ENCODE data around the gene FLT3. TPM values are rescaled to one million over a fixed set of nuclear protein-coding genes. Genes with fewer than 3 reads are reported as not detected.

FLT3 gene
- total RNA-seq (2022; extraction: Qiagen RNA extraction), result not detected in 5 replicates

DNA sequence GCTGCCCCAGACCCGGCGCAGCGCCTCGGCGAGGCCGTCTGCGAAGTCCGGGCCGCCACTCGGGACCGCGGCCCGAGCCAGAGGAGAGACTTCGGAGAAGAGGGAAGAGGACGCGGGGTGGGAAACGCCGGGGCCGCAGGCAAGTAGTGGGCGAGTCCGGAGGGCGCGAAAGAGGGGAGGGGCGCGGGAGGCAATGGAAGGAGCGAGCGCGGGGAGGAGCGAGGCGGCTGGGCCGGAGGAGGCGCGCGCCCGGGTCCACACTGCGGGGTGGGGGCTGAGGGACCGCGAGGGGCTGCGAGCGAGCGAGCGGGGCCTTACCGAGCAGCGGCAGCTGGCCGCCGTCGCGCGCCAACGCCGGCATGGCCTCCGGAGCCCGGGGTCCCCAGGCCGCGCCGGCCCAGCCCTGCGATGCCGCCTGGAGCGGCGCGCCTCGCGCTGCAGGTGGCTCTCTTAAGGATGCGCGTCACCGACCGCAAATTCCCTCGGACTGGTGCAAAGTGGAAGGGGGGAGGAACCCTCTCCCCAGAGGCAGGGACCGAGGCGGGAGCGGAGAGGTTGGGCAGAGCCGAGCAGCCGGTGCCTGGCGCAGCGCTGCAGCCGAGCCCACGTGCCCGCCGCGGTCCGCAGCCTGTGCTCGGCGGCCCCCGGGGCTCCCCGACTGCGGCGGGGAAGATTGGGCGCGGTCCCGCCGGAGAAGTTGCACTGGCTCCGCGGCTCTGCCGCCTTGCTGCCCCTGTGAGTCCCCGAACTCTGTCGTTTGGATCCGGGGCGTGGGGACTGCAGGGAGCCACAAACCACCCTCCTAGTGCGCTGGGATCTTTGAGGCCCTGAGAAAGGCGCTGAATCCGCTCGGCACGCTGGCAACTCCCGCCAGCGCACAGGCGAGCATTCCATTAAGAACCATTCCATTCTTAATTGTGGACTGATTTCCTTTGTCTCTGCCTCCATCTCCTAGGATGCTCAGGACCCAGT is at the start of gene FLT3:
Gene FLT3, minus strand, starts transcription at position 427 of the 972 bp plus-strand sequence. Its CDS starts 66 bp downstream, at position 361.

GRCh38 chr13:28138012-28138755 is 37.8 kb upstream of the FLT3 start, which contains the start of gene PAN3:
Gene PAN3, plus strand, starts transcription at chr13:28138545. Its CDS starts 113 bp downstream, at chr13:28138658.

GRCh38 chr13:27988520-27988919 is 111.9 kb downstream of the FLT3 start, which contains the start of gene URAD:
Gene URAD, minus strand, starts transcription at chr13:27988693. Its CDS starts 56 bp downstream, at chr13:27988637.

DNA sequence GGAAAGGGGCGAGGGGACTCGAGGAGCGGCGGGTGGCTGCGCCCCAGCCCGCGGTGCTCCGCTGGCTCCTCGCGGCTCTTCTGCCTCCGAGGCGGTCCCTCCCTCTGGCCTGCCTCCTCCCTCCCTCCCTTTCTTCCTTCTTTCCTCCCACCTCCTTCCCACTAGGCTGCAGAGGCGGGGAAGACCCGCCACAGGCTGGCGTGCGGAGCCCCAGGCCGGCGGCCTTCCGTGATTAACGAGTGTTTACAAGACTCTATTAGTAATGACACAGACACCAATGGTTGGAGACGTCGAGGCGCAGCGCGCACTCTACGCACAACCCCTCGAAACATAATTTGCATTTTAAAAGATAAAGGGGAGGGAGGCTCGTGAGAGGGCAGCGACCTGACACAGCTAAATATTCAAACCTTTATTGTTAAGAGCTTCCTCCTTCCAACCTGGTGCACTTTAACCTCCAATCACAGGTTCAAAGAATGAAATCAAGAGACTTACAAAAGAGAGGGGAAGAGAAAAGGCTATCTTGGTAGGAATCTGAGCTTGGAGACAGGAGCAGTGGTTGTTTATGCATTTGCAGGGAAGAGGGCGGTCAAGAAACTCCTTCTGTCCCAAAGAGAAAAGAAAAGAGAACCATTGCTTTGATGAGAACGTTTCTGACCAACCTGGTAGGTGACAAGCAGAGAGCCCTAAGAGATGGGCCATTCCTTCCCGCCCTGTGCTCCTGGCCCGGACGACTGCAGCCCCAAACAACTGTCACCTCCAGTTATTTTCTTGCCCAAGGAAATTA is 131.1 kb downstream of the FLT3 start, which contains the start of gene CDX2:
Gene CDX2, minus strand, starts transcription at position 234 of the 784 bp plus-strand sequence. CDS start 309 bp downstream, outside the sequence.

Other genes starting within 250 kb of the FLT3 start
- 0.03 to 0.12 TPM (median 0.06 TPM) in 5 replicates for gene PDX1, start 180.6 kb downstream of the FLT3 start, total RNA-seq (2022; extraction: Qiagen RNA extraction)
- 0.64 to 1.1 TPM (median 0.76 TPM) in 5 replicates for gene CDX2, start 131.3 kb downstream of the FLT3 start, total RNA-seq (2022; extraction: Qiagen RNA extraction)
- gene URAD, start 111.9 kb downstream of the FLT3 start, total RNA-seq (2022; extraction: Qiagen RNA extraction), result not detected in 5 replicates
- 6.2 to 7.9 TPM (median 7.5 TPM) in 5 replicates for gene PAN3, start 38.0 kb upstream of the FLT3 start, total RNA-seq (2022; extraction: Qiagen RNA extraction)